SJSA1 (cell line): ENCODE results near the gene DESI1. TPM values are rescaled to one million over a fixed set of nuclear protein-coding genes. Genes with fewer than 3 reads are reported as not detected.
A peak's percentile ranks its signal among the peaks of the same experiment; 100 is the strongest.

Experiments
- DNase-seq, 2 experiments: peaks; one replicate each; pipeline ENCODE4 v3.0.0-alpha.2; 2015 to 2020; ENCODE audit warnings: low spot score in 2 of 2, low read depth in 1 of 2
- H3K27ac ChIP-seq: fragments of 250-450 bp; sonication (Bioruptor Pico); 2 replicates; pipeline ENCODE4 v1.5.1; 2020; ENCODE audit warnings: mild to moderate bottlenecking, moderate library complexity
- H3K27me3 ChIP-seq: fragments of 250-450 bp; sonication (Bioruptor Pico); replicated peaks from 2 replicates; pipeline ENCODE4 v1.5.1; 2020; ENCODE audit warnings: mild to moderate bottlenecking, moderate library complexity
- H3K36me3 ChIP-seq: fragments of 250-450 bp; sonication (Bioruptor Pico); 2 replicates; pipeline ENCODE4 v1.5.1; 2020; ENCODE audit warnings: mild to moderate bottlenecking
- H3K4me1 ChIP-seq: fragments of 250-450 bp; sonication (Bioruptor Pico); replicated peaks from 2 replicates; pipeline ENCODE4 v1.6.1; 2021; ENCODE audit warnings: mild to moderate bottlenecking
- H3K4me3 ChIP-seq: fragments of 250-450 bp; sonication (Bioruptor Pico); 2 replicates; pipeline ENCODE4 v1.5.1; 2020; ENCODE audit warnings: mild to moderate bottlenecking
- H3K9me3 ChIP-seq: fragments of 250-450 bp; sonication (Bioruptor Pico); replicated peaks from 2 replicates; pipeline ENCODE4 v1.5.1; 2020; ENCODE audit warnings: mild to moderate bottlenecking
- total RNA-seq: library from RNA; depleted of rRNA; stranded (reverse); fragments of >200 nt; shearing (Covaris generic); gene quantifications from 2 replicates; pipeline ENCODE4 v1.2.3, GENCODE V29; 2014

The DESI1 gene
- total RNA-seq, 1 experiment from 2014 or later, result 33.3 TPM

DNA sequence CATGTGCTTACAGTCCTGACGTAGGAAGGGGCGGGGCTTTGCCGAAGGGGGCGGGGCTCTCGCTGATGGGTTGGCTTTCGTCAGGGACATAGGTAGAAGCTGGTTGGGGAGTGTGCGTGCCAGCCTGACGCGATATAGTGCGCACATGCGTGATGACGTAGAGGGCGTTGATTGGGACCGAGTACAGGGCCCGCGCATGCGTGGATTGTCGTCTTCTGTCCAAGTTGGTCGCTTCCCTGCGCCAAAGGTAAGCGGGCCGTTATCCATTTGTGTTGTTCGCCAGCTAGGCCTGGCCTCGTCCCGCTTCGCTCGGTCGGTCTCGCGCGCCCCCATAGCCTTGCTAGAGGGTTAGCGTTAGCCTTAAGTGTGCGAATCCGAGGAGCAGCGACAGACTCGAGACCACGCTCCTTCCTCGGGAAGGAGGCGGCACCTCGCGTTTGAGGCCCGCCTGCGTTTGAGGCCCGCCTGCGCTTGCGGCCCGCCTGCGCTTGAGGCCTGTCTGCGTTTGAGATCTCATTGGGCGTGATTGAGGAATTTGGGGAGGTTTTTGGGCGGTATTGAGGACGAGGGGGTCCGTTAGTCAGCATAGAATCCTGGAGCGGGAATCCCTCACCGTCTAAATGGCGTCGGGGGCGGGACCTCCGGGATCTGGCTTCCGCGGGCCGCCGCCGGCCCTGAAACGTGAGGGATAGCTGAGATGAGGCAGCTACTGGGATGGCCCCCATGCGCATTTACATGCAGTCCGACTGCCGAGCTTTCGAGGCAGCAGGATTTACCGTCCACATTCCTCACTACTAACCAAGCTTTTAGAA is 462 bp upstream of the DESI1 start, which contains the start of gene XRCC6:
Gene XRCC6, plus strand, starts transcription at position 197 of the 812 bp plus-strand sequence. CDS start 710 bp downstream, outside the sequence.
- peaks cover 21% of the 10 kb centered on the region for H3K4me1 ChIP-seq
- H3K4me3 ChIP-seq, result peak within 1 kb of the TSS; percentile 84
- H3K27ac ChIP-seq, result peak within 1 kb of the TSS; percentile 93
- H3K27me3 ChIP-seq, result no peaks in the 10 kb centered on the region
- peaks cover 57% of the 10 kb centered on the region for H3K36me3 ChIP-seq
- DNase-seq, result peak; percentile 95 to 100
- no peaks in the 10 kb centered on the region for H3K9me3 ChIP-seq

DNA sequence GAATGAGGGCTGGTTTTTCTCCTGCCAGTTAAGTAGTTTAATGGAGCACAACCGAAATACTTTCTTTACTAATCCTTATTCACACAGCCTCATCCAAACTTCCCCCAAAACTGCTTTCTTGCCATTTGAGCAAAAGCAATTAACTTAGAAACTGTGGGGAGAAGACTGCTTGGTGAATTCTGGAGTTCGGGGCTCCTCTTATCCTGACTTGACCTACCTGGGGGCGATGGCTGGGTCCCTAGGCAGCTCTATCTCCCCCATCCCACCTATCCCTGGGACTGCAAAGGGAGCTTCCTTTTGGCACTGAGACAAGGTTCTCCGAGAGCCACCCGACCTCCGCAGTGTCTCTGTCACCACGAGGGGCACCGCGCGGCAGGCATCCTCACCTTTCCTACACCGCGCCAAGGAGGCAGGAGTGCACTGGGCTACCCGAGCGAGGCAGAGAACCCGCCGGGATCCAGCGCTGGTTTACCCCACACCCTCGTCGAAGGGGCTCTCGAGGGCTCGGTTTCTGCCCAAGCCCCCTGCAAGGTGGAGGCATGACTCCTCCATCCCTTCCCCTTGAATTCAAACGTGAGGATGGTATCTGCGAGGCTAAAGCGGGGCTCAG is 759 bp downstream of the DESI1 start:
- peak overlapping the region; percentile 36; the same call in 1 of the 2 replicates for H3K27ac ChIP-seq
- peaks cover 21% of the 10 kb centered on the region for H3K4me1 ChIP-seq
- H3K9me3 ChIP-seq, result no peaks in the 10 kb centered on the region
- peak; percentile 40 to 52 for DNase-seq
- H3K36me3 ChIP-seq, result peaks cover 45% of the 10 kb centered on the region
- no peaks in the 10 kb centered on the region for H3K27me3 ChIP-seq
- peak overlapping the region; percentile 84 for H3K4me3 ChIP-seq

DNA sequence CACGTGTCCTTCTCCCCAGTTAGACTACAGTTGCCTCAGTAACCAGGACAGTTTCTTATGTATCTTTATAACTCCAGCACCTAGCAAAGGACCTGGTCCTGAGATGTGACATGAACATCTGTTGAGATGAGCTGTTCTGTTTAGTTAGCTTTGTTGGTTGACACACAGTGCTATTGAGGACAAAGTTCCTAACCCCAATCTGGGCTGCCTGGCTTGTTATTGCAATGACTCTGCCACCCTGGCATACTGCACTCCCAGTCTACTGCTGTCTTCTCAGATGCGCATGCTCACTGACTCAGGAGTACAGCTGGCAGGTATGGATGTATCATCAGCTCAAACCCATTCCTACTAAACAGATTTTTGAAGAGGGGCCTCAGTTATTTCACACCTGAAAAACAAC is 7.4 kb downstream of the DESI1 start:
- Histone ChIP-seq H3K27me3 (no peaks in the 10 kb centered on the region), H3K9me3 (no peaks in the 10 kb centered on the region), H3K36me3 (peaks cover 14% of the 10 kb centered on the region; the same call in 1 of the 2 replicates), H3K27ac (no peak overlapping the region), H3K4me3 (no peak overlapping the region), H3K4me1 (no peaks in the 10 kb centered on the region)
- DNase-seq, result no peak

DNA sequence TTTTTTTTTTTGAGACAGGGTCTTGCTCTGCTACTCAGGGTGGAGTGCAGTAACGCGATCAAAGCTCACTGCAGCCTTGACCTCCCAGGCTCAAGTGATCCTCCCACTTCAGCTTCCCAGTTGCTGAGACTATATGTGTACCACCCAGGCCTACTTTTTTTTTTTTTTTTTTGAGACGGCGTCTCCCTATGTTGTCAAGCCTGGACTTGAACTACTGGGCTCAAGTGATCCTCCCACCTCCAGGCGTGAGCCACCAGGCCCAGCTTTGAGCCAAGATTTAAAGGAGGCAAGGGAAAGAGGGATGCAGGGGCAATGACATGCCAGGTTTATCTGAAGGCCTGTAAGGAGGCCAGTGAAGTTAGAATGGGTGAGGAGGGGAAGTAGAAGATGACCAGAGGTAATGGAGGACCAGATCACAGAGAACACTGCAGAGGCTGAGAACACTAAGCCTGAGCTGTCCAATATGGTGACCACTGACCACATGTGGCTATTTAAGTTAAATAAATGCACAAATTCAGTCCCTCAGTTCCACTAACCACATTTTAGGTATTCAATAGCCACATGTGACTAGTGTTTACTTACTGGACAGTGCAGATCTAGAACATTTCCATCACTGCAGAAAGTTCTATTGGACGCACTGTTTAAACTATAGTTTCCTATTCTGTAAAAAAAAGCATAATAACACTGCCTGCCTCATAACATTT is 8.1 kb downstream of the DESI1 start:
- Histone ChIP-seq H3K27ac (no peak overlapping the region), H3K27me3 (no peaks in the 10 kb centered on the region), H3K4me3 (no peak overlapping the region), H3K4me1 (no peaks in the 10 kb centered on the region), H3K36me3 (peaks cover 14% of the 10 kb centered on the region; the same call in 1 of the 2 replicates), H3K9me3 (no peaks in the 10 kb centered on the region)
- DNase-seq, result no peak

DNA sequence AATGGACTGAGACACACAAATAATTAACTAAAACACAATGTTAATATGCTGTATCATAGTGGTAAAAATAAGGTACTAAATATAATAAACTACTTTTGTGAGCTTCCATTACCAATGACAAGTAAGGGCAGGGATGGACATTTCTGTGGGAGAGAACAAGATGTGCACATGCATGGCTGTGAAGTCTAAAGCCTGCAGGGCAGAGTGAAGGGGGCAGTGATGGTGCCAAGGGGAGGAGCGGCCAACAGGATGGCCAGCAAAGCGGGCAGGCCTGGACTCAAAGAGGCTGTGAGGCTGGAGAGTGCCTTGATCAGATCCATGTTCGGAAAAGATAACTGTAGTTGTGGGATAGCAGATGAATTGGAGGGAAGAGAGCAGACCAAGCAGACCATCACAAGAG is 12.5 kb downstream of the DESI1 start:
- DNase-seq, result no peak
- Histone ChIP-seq H3K4me1 (no peaks in the 10 kb centered on the region), H3K9me3 (no peaks in the 10 kb centered on the region), H3K27ac (no peak overlapping the region), H3K27me3 (no peaks in the 10 kb centered on the region), H3K4me3 (no peak overlapping the region), H3K36me3 (peaks cover 30% of the 10 kb centered on the region)

DNA sequence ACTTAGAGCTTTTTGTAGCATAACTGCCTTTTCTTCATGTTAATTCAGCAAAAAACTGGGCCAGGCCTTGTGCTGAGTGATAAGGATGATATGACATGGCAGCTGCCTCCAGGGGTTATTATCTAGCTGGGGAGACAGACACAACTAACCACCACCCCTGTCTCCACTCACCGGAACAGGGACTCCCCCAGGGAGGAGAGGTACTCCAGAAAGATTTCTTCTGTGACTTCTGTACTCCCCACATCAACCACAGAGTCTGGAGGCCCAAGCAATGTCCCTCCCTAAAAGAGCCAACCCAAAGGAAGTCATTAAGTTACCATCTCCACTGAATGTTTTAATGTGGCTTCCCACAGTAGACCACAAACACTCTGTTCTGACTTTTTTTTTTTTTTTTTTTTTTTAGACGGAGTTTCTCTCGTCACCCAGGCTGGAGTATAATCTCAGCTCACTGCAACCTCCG is 16.9 kb downstream of the DESI1 start:
- Histone ChIP-seq H3K27me3 (no peaks in the 10 kb centered on the region), H3K9me3 (no peaks in the 10 kb centered on the region), H3K27ac (no peak overlapping the region), H3K4me1 (no peaks in the 10 kb centered on the region; the same call in 1 of the 2 replicates), H3K4me3 (no peak overlapping the region), H3K36me3 (peaks cover 40% of the 10 kb centered on the region)
- DNase-seq, result no peak

DNA sequence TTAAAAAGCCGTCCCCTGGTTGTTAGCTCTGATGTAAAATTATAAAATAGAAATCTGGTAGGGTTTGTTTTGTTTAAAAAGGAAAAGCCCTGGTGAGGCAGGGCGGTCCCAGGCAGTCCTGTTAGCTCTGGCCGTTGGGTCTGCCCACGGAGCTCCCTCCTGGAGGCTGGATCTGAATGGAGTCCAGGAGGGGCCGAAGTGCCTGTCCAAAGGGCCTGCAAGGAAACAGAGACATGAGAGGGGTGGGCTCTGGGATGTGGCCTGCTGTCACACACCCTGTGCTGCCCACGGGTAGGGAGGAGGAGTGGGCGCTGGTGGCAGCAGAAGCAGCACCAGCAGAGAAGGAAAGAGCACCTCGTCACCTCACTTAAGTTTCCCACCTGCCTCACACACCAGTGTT is 19.9 kb downstream of the DESI1 start:
- peaks cover 31% of the 10 kb centered on the region for H3K36me3 ChIP-seq
- H3K27me3 ChIP-seq, result no peaks in the 10 kb centered on the region
- no peaks in the 10 kb centered on the region for H3K9me3 ChIP-seq

DNA sequence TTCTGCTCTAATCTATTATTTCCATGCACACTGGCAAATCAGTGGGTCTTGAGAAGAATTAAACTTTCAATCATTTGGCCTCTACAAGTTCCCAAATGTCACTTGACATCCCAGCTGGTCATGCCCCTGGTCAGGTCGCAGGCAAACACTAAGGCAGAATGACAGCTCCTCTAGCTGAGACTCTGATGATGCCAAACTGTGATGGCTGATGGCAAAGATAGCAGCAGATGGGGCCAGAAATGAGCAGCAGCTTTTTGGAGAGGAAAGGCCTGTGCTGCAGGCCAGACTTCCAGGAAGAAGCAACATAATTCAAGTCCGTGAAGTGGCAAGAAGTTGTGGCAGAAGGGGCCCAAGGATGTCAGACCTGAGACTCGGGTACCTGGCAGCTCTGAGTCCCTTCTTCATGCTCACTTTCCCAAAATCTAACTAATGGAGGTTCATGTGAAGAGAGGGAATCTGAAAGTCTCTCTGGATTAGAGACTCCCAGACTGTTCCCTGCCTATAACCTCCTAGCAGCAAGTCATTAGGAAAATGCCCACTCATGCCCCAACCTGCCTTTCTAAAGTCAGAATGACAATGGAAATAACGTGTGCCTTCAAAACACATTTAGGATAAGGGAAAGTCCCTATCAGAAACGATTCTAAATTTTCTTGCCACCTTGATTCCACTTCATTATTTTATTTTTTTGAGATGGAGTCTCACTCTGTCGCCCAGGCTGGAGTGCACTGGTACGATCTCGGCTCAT is 21.8 kb downstream of the DESI1 start:
- H3K27ac ChIP-seq, result no peak overlapping the region

More for the DNA sequence above, 19.9 kb downstream of the DESI1 start:
- H3K4me3 ChIP-seq, result no peak overlapping the region
- no peak for DNase-seq
- peaks cover 18% of the 10 kb centered on the region for H3K4me1 ChIP-seq
- H3K27ac ChIP-seq, result no peak overlapping the region

DNA sequence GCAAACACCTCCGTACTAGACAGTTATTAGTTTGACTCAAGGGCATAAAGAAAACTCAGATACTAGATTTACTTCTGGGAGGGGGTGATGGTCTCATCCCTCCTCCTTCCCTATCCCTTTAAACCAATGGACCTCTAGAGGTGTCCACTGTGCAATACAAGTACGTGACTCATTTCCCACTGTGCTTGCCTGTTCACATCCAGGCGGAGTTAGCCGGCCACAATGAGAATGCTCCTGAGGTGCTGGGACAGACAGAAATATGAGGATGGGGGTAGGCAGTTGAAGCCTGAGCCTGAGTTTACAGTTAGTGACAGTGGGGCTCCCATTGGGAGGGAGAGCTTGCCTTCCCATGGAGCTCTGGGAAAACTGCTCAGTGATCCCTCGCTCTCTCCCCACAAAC is 22.8 kb downstream of the DESI1 start:
- Histone ChIP-seq H3K9me3 (no peaks in the 10 kb centered on the region), H3K4me1 (peaks cover 18% of the 10 kb centered on the region), H3K27ac (peak overlapping the region; percentile 26), H3K27me3 (no peaks in the 10 kb centered on the region), H3K36me3 (peaks cover 16% of the 10 kb centered on the region), H3K4me3 (no peak overlapping the region)
- DNase-seq, result peak; percentile 59 to 76

More for the DNA sequence above, 21.8 kb downstream of the DESI1 start:
- peaks cover 18% of the 10 kb centered on the region for H3K4me1 ChIP-seq
- peaks cover 23% of the 10 kb centered on the region for H3K36me3 ChIP-seq
- H3K4me3 ChIP-seq, result no peak overlapping the region
- no peak for DNase-seq
- no peaks in the 10 kb centered on the region for H3K9me3 ChIP-seq
- H3K27me3 ChIP-seq, result no peaks in the 10 kb centered on the region

DNA sequence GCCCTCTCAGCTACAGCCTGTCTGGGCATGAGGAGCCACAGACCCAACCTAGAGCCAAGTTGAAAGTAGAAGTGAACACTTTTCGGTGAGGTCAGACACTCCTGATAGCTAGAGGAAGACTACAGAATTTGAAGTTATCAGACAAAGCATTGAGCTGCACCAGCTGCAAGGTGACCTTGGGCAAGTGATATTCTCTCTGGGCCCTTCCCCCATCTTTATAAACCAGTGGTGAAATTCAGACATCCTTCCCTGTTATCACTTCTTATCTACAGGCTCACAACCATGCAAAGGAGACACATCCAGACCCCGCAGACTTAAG is 23.2 kb downstream of the DESI1 start:
- no peak overlapping the region for H3K4me3 ChIP-seq
- H3K9me3 ChIP-seq, result no peaks in the 10 kb centered on the region
- no peaks in the 10 kb centered on the region for H3K27me3 ChIP-seq
- no peak for DNase-seq
- H3K4me1 ChIP-seq, result peaks cover 18% of the 10 kb centered on the region
- peaks cover 11% of the 10 kb centered on the region for H3K36me3 ChIP-seq
- no peak overlapping the region for H3K27ac ChIP-seq

DNA sequence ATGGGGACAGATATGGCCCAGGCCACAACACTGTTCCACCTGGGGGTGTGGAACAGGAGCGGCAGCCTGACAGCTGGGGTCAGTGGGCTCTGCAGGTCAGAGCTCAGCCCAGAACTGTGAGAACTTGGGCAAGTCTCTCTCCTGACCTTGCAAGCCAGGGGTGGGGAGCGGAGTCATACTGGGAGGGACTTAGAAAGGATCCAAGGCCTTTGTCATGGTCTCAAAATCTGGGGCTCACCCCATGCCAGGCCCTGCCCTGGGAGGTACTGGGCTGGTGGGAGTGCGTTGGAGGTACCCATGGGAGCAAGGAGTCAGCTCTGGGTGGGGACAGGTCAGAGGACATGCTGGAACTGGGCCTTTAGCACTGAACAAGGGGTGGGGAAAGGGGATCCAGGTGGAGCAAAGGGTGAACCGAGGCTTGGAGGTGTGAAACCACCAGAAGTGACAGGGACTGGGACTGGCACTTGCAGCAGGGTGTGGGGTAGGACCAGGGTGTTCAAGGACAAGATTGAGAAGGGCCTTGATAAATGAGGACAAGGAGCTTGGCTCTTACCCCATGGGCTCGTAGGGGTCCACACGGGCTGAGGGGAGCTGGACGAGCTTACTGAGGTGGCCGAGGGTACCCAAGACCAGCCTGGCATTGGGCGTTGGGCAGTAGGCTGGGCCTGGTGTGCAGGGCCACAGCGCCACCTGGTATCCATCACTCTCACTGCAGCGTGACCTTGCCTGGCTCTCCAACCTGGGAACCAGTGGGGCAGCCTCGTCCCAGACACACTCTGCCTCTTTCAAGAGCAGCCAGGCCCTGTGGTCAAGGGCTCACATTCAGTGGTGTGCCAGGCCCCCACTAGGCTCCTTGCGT is 23.8 kb downstream of the DESI1 start:
- DNase-seq, result peak; percentile 42 to 62
- H3K36me3 ChIP-seq, result peaks cover 7% of the 10 kb centered on the region
- no peaks in the 10 kb centered on the region for H3K27me3 ChIP-seq
- H3K9me3 ChIP-seq, result no peaks in the 10 kb centered on the region
- no peak overlapping the region for H3K4me3 ChIP-seq
- H3K4me1 ChIP-seq, result peaks cover 18% of the 10 kb centered on the region
- no peak overlapping the region for H3K27ac ChIP-seq

DNA sequence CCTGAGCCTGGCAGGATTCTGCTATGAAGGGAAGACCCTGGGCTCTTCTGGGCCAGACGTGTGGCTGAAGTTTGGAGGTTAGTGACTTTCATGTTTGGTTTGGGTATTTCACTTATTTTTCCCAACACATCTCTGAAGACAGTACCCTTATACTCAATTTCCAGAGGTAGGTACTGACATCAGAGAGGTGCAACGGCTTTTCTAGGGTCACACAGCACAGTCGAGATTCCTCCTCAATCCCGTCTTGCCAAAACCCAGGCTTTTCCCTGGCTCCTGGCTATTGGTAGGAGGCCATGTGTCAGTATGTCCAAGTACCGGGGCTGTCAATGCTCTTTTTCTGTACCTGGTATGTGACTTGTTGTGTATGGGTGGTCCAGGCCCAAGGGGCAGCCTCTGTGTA is 25.1 kb downstream of the DESI1 start:
- Histone ChIP-seq H3K4me1 (peaks cover 18% of the 10 kb centered on the region), H3K27ac (no peak overlapping the region), H3K4me3 (no peak overlapping the region), H3K9me3 (no peaks in the 10 kb centered on the region), H3K27me3 (no peaks in the 10 kb centered on the region), H3K36me3 (peaks cover 5% of the 10 kb centered on the region; the same call in 1 of the 2 replicates)
- no peak for DNase-seq
